ENCODE results near the gene URB1. TPM values are rescaled to one million over a fixed set of nuclear protein-coding genes. Genes with fewer than 3 reads are reported as not detected.
A peak's percentile ranks its signal among the peaks of the same experiment; 100 is the strongest.

Gene URB1
- total and polyA plus RNA-seq, 9 donors = 7.6 to 29.6 (median 18.0) TPM

DNA sequence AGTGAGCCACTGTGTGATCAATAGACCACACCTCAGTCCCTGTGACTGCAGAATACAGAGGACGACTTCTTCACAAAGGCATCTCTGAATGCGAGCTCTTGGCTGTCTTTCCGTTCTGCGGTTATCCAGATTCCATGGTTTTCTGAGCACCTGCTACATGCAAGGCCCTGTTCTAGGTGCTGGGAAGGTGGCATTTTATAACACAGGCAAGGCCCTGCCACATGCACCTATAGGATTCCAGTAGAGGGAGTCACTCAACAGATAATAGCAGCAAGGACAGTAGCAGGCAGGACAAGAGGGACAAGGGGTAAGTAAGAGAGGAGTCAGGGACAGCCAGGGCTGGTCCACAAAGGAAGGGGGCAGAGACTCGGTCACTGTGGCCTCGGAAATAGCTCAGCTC lies 9.0 kb downstream of the URB1 start:
- TF ChIP-seq EP300 (IDR thresholded peaks at IDR 0.05) (no peak), POLR2A (IDR thresholded peaks at IDR 0.05) (no peak)
- TF ChIP-seq, protein P1, sequence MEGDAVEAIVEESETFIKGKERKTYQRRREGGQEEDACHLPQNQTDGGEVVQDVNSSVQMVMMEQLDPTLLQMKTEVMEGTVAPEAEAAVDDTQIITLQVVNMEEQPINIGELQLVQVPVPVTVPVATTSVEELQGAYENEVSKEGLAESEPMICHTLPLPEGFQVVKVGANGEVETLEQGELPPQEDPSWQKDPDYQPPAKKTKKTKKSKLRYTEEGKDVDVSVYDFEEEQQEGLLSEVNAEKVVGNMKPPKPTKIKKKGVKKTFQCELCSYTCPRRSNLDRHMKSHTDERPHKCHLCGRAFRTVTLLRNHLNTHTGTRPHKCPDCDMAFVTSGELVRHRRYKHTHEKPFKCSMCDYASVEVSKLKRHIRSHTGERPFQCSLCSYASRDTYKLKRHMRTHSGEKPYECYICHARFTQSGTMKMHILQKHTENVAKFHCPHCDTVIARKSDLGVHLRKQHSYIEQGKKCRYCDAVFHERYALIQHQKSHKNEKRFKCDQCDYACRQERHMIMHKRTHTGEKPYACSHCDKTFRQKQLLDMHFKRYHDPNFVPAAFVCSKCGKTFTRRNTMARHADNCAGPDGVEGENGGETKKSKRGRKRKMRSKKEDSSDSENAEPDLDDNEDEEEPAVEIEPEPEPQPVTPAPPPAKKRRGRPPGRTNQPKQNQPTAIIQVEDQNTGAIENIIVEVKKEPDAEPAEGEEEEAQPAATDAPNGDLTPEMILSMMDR (IDR thresholded peaks at IDR 0.05) = no peak
- 90 to 93% (median 91%) methylated on average over 6 of the region's 6 CpGs for WGBS, 3 donors
- no peaks in the 10 kb centered on the region for H3K27me3 ChIP-seq
- no peak overlapping the region for H3K27ac ChIP-seq
- intact Hi-C loops (cut with DNase I) = loop anchor here in 1 of 4 donors (10.0 kb wide), 1 partner anchor 89 kb away; the partner anchor contains the start of gene MRAP
- H3K9me3 ChIP-seq = no peaks in the 10 kb centered on the region
- peaks cover 8% of the 10 kb centered on the region for H3K4me1 ChIP-seq (ENCODE audit: insufficient read depth)
- no peak overlapping the region for H3K4me3 ChIP-seq
- no peaks in the 10 kb centered on the region for H3K36me3 ChIP-seq
- DNase-seq = no peak

DNA sequence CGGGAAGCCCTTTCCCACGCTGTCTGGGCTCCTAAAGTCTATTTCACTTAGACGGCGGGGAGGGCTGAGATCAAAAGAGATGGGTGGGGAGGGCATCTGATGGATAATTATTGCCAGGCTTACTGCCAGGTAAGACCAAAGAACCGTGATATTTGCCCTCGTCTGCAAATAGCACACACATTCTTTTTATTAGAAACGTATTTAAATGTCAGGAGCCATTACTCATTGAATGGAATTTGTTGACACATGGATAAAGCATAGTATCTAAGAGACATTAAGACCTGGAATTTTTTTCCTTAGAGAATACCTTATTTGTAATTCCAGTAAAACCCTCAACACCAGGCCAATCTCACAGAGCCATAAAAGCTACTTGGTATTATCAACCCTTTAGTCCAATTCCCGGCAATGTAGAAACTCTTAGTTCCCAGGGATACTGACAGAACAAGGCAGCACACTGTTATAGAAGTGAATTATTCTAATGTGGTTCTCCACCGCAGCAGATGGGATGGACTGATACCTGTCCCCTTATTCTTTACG lies 10.6 kb downstream of the URB1 start:
- no peak for DNase-seq
- Histone ChIP-seq H3K36me3 (no peaks in the 10 kb centered on the region), H3K27ac (peak overlapping the region in 1 of 2 donors; percentile 25), H3K27me3 (no peaks in the 10 kb centered on the region), H3K9me3 (no peaks in the 10 kb centered on the region), H3K4me3 (no peak overlapping the region), H3K4me1 (ENCODE audit: insufficient read depth) (peaks cover 8% of the 10 kb centered on the region)
- intact Hi-C loops (cut with DNase I) = loop anchor here in 1 of 4 donors (10.0 kb wide), 1 partner anchor 87 kb away; the partner anchor contains the start of gene MRAP
- TF ChIP-seq EP300 (IDR thresholded peaks at IDR 0.05) (no peak), POLR2A (IDR thresholded peaks at IDR 0.05) (no peak)
- TF ChIP-seq, protein P1 (IDR thresholded peaks at IDR 0.05) = no peak
- WGBS, 3 donors = 40 to 55% (median 52%) methylated on average over 10 of the region's 10 CpGs

DNA sequence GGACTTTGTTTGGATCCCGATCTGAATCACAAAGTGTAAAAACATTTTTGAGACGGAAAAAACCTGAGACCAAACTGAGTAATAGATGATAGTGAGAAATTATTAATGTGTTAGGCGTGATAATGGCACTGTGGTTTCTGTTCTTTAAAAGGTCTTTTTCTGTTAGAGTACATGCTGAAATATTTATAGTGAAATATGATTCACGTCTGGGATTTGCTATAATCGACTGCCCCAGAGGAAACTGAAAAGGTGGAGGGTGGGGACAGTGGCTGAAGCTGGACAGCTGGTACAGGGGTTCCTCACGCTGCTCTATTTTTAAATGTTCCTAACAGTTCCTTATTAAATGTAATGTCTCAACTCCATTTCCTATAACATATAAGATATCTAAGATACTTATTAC lies 11.2 kb downstream of the URB1 start:
- peak overlapping the region; percentile 25 to 42 for H3K27ac ChIP-seq
- peaks cover 6% of the 10 kb centered on the region for H3K4me1 ChIP-seq (ENCODE audit: insufficient read depth)
- no peaks in the 10 kb centered on the region for H3K27me3 ChIP-seq
- TF ChIP-seq POLR2A (IDR thresholded peaks at IDR 0.05) (no peak), EP300 (IDR thresholded peaks at IDR 0.05) (no peak)
- TF ChIP-seq, protein P1 (IDR thresholded peaks at IDR 0.05) = no peak
- 18 to 37% (median 33%) methylated on average over 6 of the region's 6 CpGs for WGBS, 3 donors
- no peak for DNase-seq
- intact Hi-C loops (cut with DNase I) = loop anchor here in 1 of 4 donors (10.0 kb wide), 1 partner anchor 87 kb away; the partner anchor contains the start of gene MRAP
- no peaks in the 10 kb centered on the region for H3K36me3 ChIP-seq
- H3K9me3 ChIP-seq = no peaks in the 10 kb centered on the region
- no peak overlapping the region for H3K4me3 ChIP-seq

DNA sequence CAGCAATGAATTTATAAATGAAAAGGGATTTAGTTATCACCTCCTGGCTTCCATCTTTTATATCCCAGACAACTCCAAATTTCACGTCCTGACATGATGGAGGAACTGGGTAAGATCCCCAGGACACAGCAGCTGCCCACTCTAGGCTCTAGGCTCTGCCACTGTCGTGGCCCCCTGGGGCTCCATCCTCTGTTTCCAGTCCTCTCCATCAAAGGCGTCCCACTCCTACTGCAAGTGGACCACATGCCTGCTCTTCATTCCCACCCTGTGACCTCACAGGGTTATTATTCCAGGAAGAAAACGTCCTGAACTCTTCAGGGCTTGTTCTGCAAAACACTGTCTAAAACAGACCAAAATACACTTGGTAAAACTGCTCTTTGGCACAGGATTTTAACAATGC lies 11.9 kb downstream of the URB1 start:
- no peak overlapping the region for H3K4me3 ChIP-seq
- DNase-seq = peak in 2 of 5 donors; percentile 36 to 54
- H3K27ac ChIP-seq = peak overlapping the region in 1 of 2 donors; percentile 42
- H3K27me3 ChIP-seq = no peaks in the 10 kb centered on the region
- H3K9me3 ChIP-seq = no peaks in the 10 kb centered on the region
- WGBS, 3 donors = 32 to 44% (median 40%) methylated on average over 4 of the region's 4 CpGs
- no peaks in the 10 kb centered on the region for H3K36me3 ChIP-seq
- H3K4me1 ChIP-seq (ENCODE audit: insufficient read depth) = peaks cover 2% of the 10 kb centered on the region
- TF ChIP-seq POLR2A (IDR thresholded peaks at IDR 0.05) (no peak), EP300 (IDR thresholded peaks at IDR 0.05) (no peak)
- TF ChIP-seq, protein P1 (IDR thresholded peaks at IDR 0.05) = no peak
- intact Hi-C loops (cut with DNase I) = loop anchor here in 1 of 4 donors (10.0 kb wide), 1 partner anchor 86 kb away; the partner anchor contains the start of gene MRAP
